CD4-positive, alpha-beta T cell (primary cell): Measurements from ENCODE around the gene PHACTR3. TPM values are rescaled to one million over a fixed set of nuclear protein-coding genes. Genes with fewer than 3 reads are reported as not detected.

Experiments
- ATAC-seq: fragments of 200-7000 bp; cut with Tn5 transposase; one replicate; pipeline ENCODE4 v1.10.0; 2022; ENCODE audit warnings: mild to moderate bottlenecking; ENCODE audit not compliant: poor library complexity
- CTCF ChIA-PET: fragments of 350-600 bp; sonication (Branson Sonifier 250); formaldehyde crosslinking; loops from one replicate; lab custom pipeline; 2021; ENCODE audit warnings: antibody characterized with exemption, inconsistent platforms; lab: Charles Lee
- POLR2A ChIA-PET: fragments of 350-600 bp; sonication (Branson Sonifier 250); formaldehyde crosslinking; loops from one replicate; lab custom pipeline; 2021; ENCODE audit warnings: antibody characterized with exemption, inconsistent platforms; lab: Charles Lee
- DNase-seq, 14 experiments: peaks; one replicate each; pipeline ENCODE4 v3.0.0-alpha.2; 2013 to 2020; ENCODE audit warnings: mixed read lengths in 2 of 14
- H3K27ac ChIP-seq, 2 donors: one replicate each; pipeline versions ENCODE4 v1.5.1 to v1.7.0; 2013; ENCODE audit warnings: low read length in 2 of 2, low read depth in 1 of 2, mild to moderate bottlenecking in 1 of 2
- H3K27me3 ChIP-seq, 2 experiments: 1 replicate in 1 of 2; 2 replicates in 1 of 2; pipeline versions ENCODE4 v1.6.1 to v1.7.0; 2013; ENCODE audit warnings: low read length in 2 of 2, control low read depth in 1 of 2, mild to moderate bottlenecking in 1 of 2, moderate library complexity in 1 of 2; ENCODE audit not compliant: insufficient read depth in 2 of 2, control insufficient read depth in 1 of 2
- H3K36me3 ChIP-seq: one replicate; pipeline ENCODE4 v1.6.1; 2013; ENCODE audit warnings: low read length, control low read depth; ENCODE audit not compliant: insufficient read depth
- H3K4me1 ChIP-seq: one replicate; pipeline ENCODE4 v1.6.1; 2013; ENCODE audit warnings: low read length, control low read depth; ENCODE audit not compliant: insufficient read depth
- H3K4me3 ChIP-seq: one replicate; pipeline ENCODE4 v1.5.1; 2013; ENCODE audit warnings: mild to moderate bottlenecking, low read length, moderate library complexity
- H3K9me3 ChIP-seq, 2 experiments: 1 replicate in 1 of 2; 2 replicates in 1 of 2; pipeline versions ENCODE4 v1.6.1 to v1.7.0; 2013; ENCODE audit warnings: low read length in 2 of 2, mild to moderate bottlenecking in 2 of 2, control low read depth in 1 of 2, moderate library complexity in 1 of 2; ENCODE audit not compliant: control insufficient read depth in 1 of 2, insufficient read depth in 1 of 2
- H3K27ac Mint-ChIP-seq: one replicate; pipeline ENCODE4 v1.8.0; 2020; ENCODE audit warnings: mixed read lengths
- H3K27me3 Mint-ChIP-seq: one replicate; pipeline ENCODE4 v1.8.0; 2021; ENCODE audit warnings: mixed read lengths
- H3K36me3 Mint-ChIP-seq: one replicate; pipeline ENCODE4 v1.8.0; 2021; ENCODE audit warnings: low read depth, mixed read lengths
- H3K4me1 Mint-ChIP-seq: one replicate; pipeline ENCODE4 v1.8.0; 2021; ENCODE audit warnings: low read depth, mixed read lengths
- H3K4me3 Mint-ChIP-seq: one replicate; pipeline ENCODE4 v1.8.0; 2020; ENCODE audit warnings: mild to moderate bottlenecking, mixed read lengths
- H3K9me3 Mint-ChIP-seq: one replicate; pipeline ENCODE4 v1.8.0; 2020; ENCODE audit warnings: mixed read lengths
- CTCF ChIP-seq: fragments of 200-600 bp; IDR thresholded peaks from one replicate; pipeline ENCODE4 v1.8.0; 2022; ENCODE audit warnings: antibody characterized with exemption, mild to moderate bottlenecking
- intact Hi-C, 2 experiments: fragments of 100-400 bp; cut with DNase I in 1 of 2; cut with micrococcal nuclease in 1 of 2; formaldehyde crosslinking; loops; one replicate each; pipeline versions ENCODE4 v1.15.1 to v1.9.0; 2023 to 2025; cut with DNase I, micrococcal nuclease
- total RNA-seq, 174 experiments: library from RNA in 2 of 174; stranded (reverse) in 2 of 174; gene quantifications; one replicate each; pipeline ENCODE4 v1.2.3 and lab custom pipeline; 2021 to 2026

The PHACTR3 gene
- total RNA-seq, 2 experiments from 2014 or later, result not detected

- H3K9me3 Mint-ChIP-seq, result no peaks in the 10 kb centered on the region
- DNase-seq (no peak), ATAC-seq (no peak)
- intact Hi-C loops, result no loop called here
- Histone ChIP-seq H3K36me3 (no peaks in the 10 kb centered on the region), H3K27me3 (peaks cover 0 to 5% of the 10 kb centered on the region in 2 experiments), H3K4me3 (no peak overlapping the region), H3K27ac (no peak overlapping the region), H3K4me1 (no peaks in the 10 kb centered on the region), H3K9me3 (no peaks in the 10 kb centered on the region)
- peaks cover 12% of the 10 kb centered on the region for H3K27me3 Mint-ChIP-seq
- ChIA-PET CTCF (no interaction called here), POLR2A (no interaction called here)
- H3K27ac Mint-ChIP-seq, result no peak overlapping the region
- no peak overlapping the region for H3K4me3 Mint-ChIP-seq
- TF ChIP-seq CTCF, result no peak
- H3K4me1 Mint-ChIP-seq, result no peaks in the 10 kb centered on the region
- no peaks in the 10 kb centered on the region for H3K36me3 Mint-ChIP-seq
Measured at GRCh38 chr20:59724457-59725366, 120.4 kb downstream of the PHACTR3 start.

- peaks cover 0 to 5% of the 10 kb centered on the region in 2 experiments for H3K27me3 ChIP-seq
- no peaks in the 10 kb centered on the region for H3K9me3 Mint-ChIP-seq
- no peak for TF ChIP-seq CTCF
- H3K36me3 Mint-ChIP-seq, result no peaks in the 10 kb centered on the region
- H3K9me3 ChIP-seq, result no peaks in the 10 kb centered on the region
- H3K27ac Mint-ChIP-seq, result no peak overlapping the region
- no peak for DNase-seq
- H3K4me1 Mint-ChIP-seq, result no peaks in the 10 kb centered on the region
- H3K4me3 Mint-ChIP-seq, result no peak overlapping the region
- intact Hi-C loops, result no loop called here
- peaks cover 16% of the 10 kb centered on the region for H3K27me3 Mint-ChIP-seq
- H3K36me3 ChIP-seq, result no peaks in the 10 kb centered on the region
- no peak overlapping the region for H3K4me3 ChIP-seq
- no peak overlapping the region for H3K27ac ChIP-seq
- ChIA-PET POLR2A (no interaction called here), CTCF (no interaction called here)
- ATAC-seq, result no peak
- no peaks in the 10 kb centered on the region for H3K4me1 ChIP-seq
Measured at GRCh38 chr20:59725476-59726280, 121.3 kb downstream of the PHACTR3 start.

- DNase-seq (no peak), ATAC-seq (no peak)
- Mint-ChIP-seq H3K4me3 (no peak overlapping the region), H3K27me3 (peaks cover 16% of the 10 kb centered on the region), H3K9me3 (no peaks in the 10 kb centered on the region), H3K4me1 (no peaks in the 10 kb centered on the region), H3K27ac (no peak overlapping the region), H3K36me3 (no peaks in the 10 kb centered on the region)
- ChIA-PET CTCF (no interaction called here), POLR2A (no interaction called here)
- H3K4me1 ChIP-seq, result no peaks in the 10 kb centered on the region
- H3K4me3 ChIP-seq, result no peak overlapping the region
- TF ChIP-seq CTCF, result no peak
- H3K36me3 ChIP-seq, result no peaks in the 10 kb centered on the region
- peaks cover 0 to 5% of the 10 kb centered on the region in 2 experiments for H3K27me3 ChIP-seq
- H3K9me3 ChIP-seq, result no peaks in the 10 kb centered on the region
- intact Hi-C loops, result no loop called here
- H3K27ac ChIP-seq, result no peak overlapping the region
Measured at GRCh38 chr20:59726281-59726595, 121.9 kb downstream of the PHACTR3 start.
